SU-DHL-6 (cell line): ENCODE measurements around the gene CYP11A1.

Experiments used
- EZH2phosphoT487 ChIP-seq: fragments of 200-600 bp; sonication (generic), shearing (Covaris generic); conservative IDR thresholded peaks from 2 replicates; pipeline ENCODE4 v1.6.1; 2018; ENCODE audit warnings: mild to moderate bottlenecking, antibody characterized with exemption, low read length, moderate library complexity, mixed read lengths
- TF ChIP-seq, protein P1 (sequence below): fragments of 200-600 bp; sonication (generic); IDR thresholded peaks from one replicate; pipeline ENCODE4 v1.5.1; 2017; ENCODE audit warnings: antibody characterized with exemption, mild to moderate bottlenecking, low read length, moderate library complexity; ENCODE audit not compliant: insufficient read depth, poor library complexity, severe bottlenecking

DNA sequence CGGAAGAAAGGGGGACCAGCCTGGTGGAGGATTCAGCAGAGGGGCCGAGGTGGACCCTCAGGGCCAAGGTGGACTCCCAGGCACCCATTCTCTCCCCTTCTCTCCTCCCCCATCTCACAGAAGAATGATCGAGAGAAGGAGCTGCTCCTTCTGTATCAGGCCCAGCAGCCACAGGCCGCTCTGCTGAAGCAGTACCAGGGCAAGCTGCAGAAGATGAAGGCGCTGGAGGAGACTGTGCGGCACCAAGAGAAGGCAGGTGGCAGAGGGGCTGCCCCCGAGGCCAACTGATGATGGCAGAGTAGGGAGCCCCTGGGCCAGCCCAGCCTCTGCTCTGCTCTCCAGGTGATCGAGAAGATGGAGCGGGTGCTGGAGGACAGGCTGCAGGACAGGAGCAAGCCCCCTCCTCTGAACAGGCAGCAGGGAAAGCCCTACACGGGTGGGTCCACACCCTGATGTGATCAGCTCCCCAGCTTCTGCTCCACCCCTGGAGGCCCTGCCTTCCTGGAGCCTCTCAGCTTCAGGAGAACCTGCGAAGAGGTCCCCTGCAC is 36.5 kb downstream of the CYP11A1 start:
- TF ChIP-seq, protein P1, sequence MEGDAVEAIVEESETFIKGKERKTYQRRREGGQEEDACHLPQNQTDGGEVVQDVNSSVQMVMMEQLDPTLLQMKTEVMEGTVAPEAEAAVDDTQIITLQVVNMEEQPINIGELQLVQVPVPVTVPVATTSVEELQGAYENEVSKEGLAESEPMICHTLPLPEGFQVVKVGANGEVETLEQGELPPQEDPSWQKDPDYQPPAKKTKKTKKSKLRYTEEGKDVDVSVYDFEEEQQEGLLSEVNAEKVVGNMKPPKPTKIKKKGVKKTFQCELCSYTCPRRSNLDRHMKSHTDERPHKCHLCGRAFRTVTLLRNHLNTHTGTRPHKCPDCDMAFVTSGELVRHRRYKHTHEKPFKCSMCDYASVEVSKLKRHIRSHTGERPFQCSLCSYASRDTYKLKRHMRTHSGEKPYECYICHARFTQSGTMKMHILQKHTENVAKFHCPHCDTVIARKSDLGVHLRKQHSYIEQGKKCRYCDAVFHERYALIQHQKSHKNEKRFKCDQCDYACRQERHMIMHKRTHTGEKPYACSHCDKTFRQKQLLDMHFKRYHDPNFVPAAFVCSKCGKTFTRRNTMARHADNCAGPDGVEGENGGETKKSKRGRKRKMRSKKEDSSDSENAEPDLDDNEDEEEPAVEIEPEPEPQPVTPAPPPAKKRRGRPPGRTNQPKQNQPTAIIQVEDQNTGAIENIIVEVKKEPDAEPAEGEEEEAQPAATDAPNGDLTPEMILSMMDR, result no peak
- no peak for TF ChIP-seq EZH2phosphoT487
